Islet precursor cell (in vitro differentiated cells): ENCODE results near the gene TMEM123.

Experiments
- DNase-seq: peaks from one replicate; pipeline ENCODE4 v3.0.0-alpha.2; 2018

The TMEM123 gene

GRCh38 chr11:102347462-102348370, 104.8 kb downstream of the TMEM123 start:
- DNase-seq, result no peak

GRCh38 chr11:102346748-102347461, 105.7 kb downstream of the TMEM123 start, which contains the start of gene BIRC2:
Gene BIRC2 (plus strand): TSS chr11:102347214. CDS start chr11:102349855, 2,641 bp downstream.
- peak; percentile 96 for DNase-seq

- DNase-seq, result no peak
These were observed 106.2 kb downstream of the TMEM123 start for GRCh38 chr11:102346456-102346747.
